Omental fat pad (tissue), 4 donors: ENCODE results near the gene C1QTNF2. TPM values are rescaled to one million over a fixed set of nuclear protein-coding genes. Genes with fewer than 3 reads are reported as not detected.

Experiments used
- ATAC-seq: fragments of 150-250 bp; one replicate; pipeline ENCODE4 v1.9.1; 2016; ENCODE audit warnings: mild to moderate bottlenecking, moderate library complexity; ENCODE audit not compliant: low FRiP score
- DNase-seq: peaks from one replicate; pipeline ENCODE4 v3.0.0-alpha.2; 2019; ENCODE audit warnings: low spot score
- total RNA-seq, 4 donors: library from RNA; depleted of rRNA; stranded (reverse); fragments of >200 nt; gene quantifications; one replicate each; pipeline ENCODE4 v1.1.0, GENCODE V29; 2016
- TF ChIP-seq, protein P1 (sequence below), 3 donors: fragments of 450-650 bp; IDR thresholded peaks; one replicate each; pipeline ENCODE4 v1.5.1; 2016 to 2017; ENCODE audit warnings: antibody characterized with exemption in 3 of 3, mild to moderate bottlenecking in 3 of 3, moderate library complexity in 2 of 3

Gene C1QTNF2
- total RNA-seq, 4 donors from 2014 or later, result 0.19 to 0.47 (median 0.25) TPM; not detected in 1

DNA sequence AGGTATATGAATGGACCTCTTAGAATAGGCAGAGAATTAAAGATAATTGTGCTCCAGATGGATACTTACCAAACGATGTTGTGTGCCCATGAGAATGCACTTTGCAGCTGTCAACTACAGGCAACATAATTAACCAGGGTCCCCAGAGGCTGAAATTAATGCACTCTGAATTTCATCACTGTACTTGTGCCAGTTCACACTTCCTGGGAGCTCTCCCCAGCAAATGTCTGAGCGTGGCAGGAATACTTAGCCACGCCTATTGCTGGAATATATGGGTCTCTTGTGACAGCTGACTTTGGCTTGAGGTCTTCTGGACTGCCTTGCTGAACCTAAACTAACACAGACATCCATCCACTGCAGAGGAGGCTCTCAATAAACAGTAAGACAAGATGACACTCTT is 11.9 kb upstream of the C1QTNF2 start:
- ATAC-seq (no peak), DNase-seq (no peak)
- TF ChIP-seq, protein P1, sequence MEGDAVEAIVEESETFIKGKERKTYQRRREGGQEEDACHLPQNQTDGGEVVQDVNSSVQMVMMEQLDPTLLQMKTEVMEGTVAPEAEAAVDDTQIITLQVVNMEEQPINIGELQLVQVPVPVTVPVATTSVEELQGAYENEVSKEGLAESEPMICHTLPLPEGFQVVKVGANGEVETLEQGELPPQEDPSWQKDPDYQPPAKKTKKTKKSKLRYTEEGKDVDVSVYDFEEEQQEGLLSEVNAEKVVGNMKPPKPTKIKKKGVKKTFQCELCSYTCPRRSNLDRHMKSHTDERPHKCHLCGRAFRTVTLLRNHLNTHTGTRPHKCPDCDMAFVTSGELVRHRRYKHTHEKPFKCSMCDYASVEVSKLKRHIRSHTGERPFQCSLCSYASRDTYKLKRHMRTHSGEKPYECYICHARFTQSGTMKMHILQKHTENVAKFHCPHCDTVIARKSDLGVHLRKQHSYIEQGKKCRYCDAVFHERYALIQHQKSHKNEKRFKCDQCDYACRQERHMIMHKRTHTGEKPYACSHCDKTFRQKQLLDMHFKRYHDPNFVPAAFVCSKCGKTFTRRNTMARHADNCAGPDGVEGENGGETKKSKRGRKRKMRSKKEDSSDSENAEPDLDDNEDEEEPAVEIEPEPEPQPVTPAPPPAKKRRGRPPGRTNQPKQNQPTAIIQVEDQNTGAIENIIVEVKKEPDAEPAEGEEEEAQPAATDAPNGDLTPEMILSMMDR (IDR thresholded peaks at IDR 0.05), result no peak

DNA sequence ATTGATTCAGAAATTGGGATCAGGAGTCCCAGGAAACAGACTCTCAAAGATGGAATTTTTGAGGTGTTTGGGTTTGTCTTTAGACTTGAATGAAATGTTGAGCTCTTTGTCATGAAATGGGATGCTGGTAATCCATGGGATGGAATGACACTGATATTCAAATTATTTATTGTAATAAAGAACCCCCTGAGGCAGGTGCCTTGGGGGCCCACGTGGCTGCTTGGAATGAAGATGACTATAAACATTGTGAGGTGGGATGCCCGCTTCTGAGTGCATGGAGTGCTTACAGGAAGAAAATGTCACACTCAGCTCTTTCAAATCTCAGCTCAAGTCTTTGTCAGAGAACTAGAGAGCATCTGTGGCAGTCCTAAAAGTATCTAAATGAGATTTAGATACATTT is 9.6 kb upstream of the C1QTNF2 start:
- no peak for DNase-seq
- no peak for ATAC-seq
- TF ChIP-seq, protein P1 (IDR thresholded peaks at IDR 0.05), result no peak

DNA sequence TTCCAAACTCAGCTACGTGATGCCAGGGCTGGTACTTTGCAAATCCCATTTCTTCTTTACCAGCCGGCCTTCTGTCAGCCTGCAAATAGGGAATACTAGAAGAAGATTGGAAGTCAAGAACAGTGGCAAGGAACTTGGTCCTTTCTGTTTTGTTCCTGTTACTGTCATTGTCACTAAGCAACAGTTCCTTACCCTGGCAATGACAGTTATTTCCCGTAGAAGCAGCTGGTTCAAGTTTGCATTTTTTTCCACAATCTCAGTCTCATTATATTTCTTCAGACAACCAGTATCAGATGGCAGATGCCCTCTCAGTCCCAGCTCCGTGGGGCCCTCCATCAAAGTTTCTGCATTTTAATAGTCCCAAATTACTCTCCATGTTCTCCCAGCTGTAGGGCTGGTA is 9.1 kb upstream of the C1QTNF2 start:
- TF ChIP-seq, protein P1 (IDR thresholded peaks at IDR 0.05), result no peak
- DNase-seq (no peak), ATAC-seq (no peak)

DNA sequence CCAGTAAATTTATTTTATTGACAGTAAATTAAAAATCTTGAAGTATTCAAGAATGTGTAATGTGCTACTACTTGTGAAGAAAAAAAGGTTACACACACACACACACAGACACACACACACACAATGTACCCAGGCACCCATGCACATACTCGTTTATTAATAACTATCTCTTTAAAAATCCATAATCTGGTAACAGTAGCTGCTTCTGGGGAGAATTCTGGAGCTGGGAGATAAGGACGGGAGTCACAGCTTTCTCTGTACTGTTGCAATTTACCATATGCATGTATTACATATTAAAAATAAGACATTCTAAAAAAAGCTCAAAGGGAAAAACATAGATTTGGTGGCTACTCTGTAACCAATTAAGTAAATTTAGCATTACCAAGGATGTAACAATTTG is 7.9 kb upstream of the C1QTNF2 start:
- DNase-seq, result no peak
- no peak for ATAC-seq
- TF ChIP-seq, protein P1 (IDR thresholded peaks at IDR 0.05), result no peak

DNA sequence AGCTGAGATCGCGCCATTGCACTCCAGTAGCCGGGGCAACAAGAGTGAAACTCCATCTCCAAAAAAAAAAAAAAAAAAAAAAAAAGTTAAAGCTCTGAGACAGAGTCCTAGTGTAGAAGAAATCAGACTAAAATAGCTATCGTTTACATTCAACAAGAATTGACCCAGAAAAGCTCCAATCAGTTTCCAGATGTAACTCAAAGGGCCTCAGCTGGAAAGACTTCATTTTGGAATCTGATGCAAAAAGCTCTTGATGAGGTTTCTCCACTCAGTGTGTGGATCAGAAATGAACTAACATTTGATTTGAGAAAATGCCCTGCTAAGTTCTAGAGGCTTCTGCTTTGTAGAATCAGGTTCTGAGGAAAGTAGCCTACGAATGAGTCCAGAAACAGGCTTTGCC is 7.2 kb upstream of the C1QTNF2 start:
- DNase-seq (no peak), ATAC-seq (no peak)
- TF ChIP-seq, protein P1 (IDR thresholded peaks at IDR 0.05), result no peak

DNA sequence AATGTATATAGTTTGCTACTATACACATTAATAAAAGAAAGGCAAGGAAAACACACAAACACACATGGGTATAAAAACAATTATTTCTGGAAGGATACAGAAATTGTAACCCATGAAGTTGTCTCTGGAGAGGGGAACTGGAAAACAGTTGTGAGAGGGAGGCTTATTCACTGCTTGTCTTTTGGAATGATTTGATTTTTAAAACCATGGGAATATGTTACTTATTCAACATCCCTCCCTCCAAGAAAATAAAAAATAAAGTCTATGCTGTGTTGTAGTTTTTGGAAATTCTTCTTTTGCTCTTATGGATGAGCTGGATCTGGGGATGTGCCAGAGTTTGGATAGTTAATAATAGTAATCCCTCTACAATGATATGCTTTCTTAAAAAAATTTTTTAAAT is 6.0 kb upstream of the C1QTNF2 start:
- no peak for ATAC-seq
- TF ChIP-seq, protein P1 (IDR thresholded peaks at IDR 0.05), result no peak
- DNase-seq, result no peak

DNA sequence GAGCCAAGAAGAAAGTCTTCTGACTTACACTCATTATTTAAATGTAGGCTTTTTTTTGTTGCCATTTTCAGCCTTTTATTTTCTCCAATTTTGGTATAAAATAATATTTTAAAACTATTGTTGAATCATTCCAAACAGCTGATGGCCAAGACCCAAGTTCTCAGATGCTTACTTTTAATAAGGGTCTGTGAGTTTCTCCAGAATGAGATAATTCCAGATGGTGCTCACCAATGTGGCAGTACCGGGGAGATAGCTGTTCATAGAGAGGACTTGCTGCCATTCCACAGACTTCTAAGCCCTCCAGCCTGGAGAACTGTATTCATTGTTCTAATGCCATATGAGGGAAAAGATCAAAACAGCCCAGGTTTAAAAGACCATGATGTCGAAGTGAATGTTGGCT is 5.3 kb upstream of the C1QTNF2 start:
- TF ChIP-seq, protein P1 (IDR thresholded peaks at IDR 0.05), result no peak
- DNase-seq, result no peak
- no peak for ATAC-seq
